ENCODE measurements around the gene GALNT9. TPM values are rescaled to one million over a fixed set of nuclear protein-coding genes. Genes with fewer than 3 reads are reported as not detected.
"Not testable (repeated sequence)": the region's sequence is repeated elsewhere in the genome, so short reads cannot be mapped to it uniquely, and the experiment has no call there.

The GALNT9 gene
- total RNA-seq, 2 donors from 2014 or later, result 4.0 to 10.8 TPM

- Histone ChIP-seq H3K4me3 (no peak overlapping the region), H3K36me3 (no peaks in the 10 kb centered on the region), H3K27me3 (no peaks in the 10 kb centered on the region), H3K27ac (no peak overlapping the region), H3K4me1 (no peaks in the 10 kb centered on the region), H3K9me3 (no peaks in the 10 kb centered on the region)
- DNase-seq (ENCODE audit: low spot score), result no peak
- TF ChIP-seq CTCF (IDR thresholded peaks at IDR 0.05), result no peak
These were observed 60.7 kb downstream of the GALNT9 start for GRCh38 chr12:132268674-132269073.

GRCh38 chr12:132267873-132268272, 61.5 kb downstream of the GALNT9 start:
- no peak overlapping the region for H3K4me3 ChIP-seq
- no peak for DNase-seq (ENCODE audit: low spot score)
- no peaks in the 10 kb centered on the region for H3K4me1 ChIP-seq
- no peak overlapping the region for H3K27ac ChIP-seq
- no peaks in the 10 kb centered on the region for H3K36me3 ChIP-seq
- H3K9me3 ChIP-seq, result no peaks in the 10 kb centered on the region
- no peaks in the 10 kb centered on the region for H3K27me3 ChIP-seq
- TF ChIP-seq CTCF (IDR thresholded peaks at IDR 0.05), result no peak

GRCh38 chr12:132266802-132267201, 62.6 kb downstream of the GALNT9 start:
- no peak for DNase-seq (ENCODE audit: low spot score)
- Histone ChIP-seq H3K27ac (no peak overlapping the region), H3K4me1 (no peaks in the 10 kb centered on the region), H3K9me3 (no peaks in the 10 kb centered on the region), H3K36me3 (no peaks in the 10 kb centered on the region), H3K27me3 (no peaks in the 10 kb centered on the region), H3K4me3 (no peak overlapping the region)
- no peak for TF ChIP-seq CTCF (IDR thresholded peaks at IDR 0.05)

GRCh38 chr12:132266370-132266769, 63.0 kb downstream of the GALNT9 start:
- no peak for TF ChIP-seq CTCF (IDR thresholded peaks at IDR 0.05)
- Histone ChIP-seq H3K9me3 (no peaks in the 10 kb centered on the region), H3K4me3 (no peak overlapping the region), H3K27ac (no peak overlapping the region), H3K36me3 (no peaks in the 10 kb centered on the region), H3K27me3 (no peaks in the 10 kb centered on the region), H3K4me1 (no peaks in the 10 kb centered on the region)
- DNase-seq (ENCODE audit: low spot score), result no peak

GRCh38 chr12:132265822-132266221, 63.6 kb downstream of the GALNT9 start:
- not testable (repeated sequence) for H3K27ac ChIP-seq; H3K36me3 ChIP-seq; H3K4me3 ChIP-seq; DNase-seq (ENCODE audit: low spot score); H3K4me1 ChIP-seq; H3K27me3 ChIP-seq; H3K9me3 ChIP-seq

GRCh38 chr12:132265056-132265800, 64.2 kb downstream of the GALNT9 start:
- Histone ChIP-seq H3K4me1 (no peaks in the 10 kb centered on the region), H3K9me3 (no peaks in the 10 kb centered on the region), H3K27me3 (no peaks in the 10 kb centered on the region), H3K4me3 (no peak overlapping the region), H3K27ac (no peak overlapping the region), H3K36me3 (no peaks in the 10 kb centered on the region)
- DNase-seq (ENCODE audit: low spot score), result no peak
- TF ChIP-seq CTCF (IDR thresholded peaks at IDR 0.05), result no peak
